ENCODE results near the gene INTS6.

Gene INTS6, protein sequence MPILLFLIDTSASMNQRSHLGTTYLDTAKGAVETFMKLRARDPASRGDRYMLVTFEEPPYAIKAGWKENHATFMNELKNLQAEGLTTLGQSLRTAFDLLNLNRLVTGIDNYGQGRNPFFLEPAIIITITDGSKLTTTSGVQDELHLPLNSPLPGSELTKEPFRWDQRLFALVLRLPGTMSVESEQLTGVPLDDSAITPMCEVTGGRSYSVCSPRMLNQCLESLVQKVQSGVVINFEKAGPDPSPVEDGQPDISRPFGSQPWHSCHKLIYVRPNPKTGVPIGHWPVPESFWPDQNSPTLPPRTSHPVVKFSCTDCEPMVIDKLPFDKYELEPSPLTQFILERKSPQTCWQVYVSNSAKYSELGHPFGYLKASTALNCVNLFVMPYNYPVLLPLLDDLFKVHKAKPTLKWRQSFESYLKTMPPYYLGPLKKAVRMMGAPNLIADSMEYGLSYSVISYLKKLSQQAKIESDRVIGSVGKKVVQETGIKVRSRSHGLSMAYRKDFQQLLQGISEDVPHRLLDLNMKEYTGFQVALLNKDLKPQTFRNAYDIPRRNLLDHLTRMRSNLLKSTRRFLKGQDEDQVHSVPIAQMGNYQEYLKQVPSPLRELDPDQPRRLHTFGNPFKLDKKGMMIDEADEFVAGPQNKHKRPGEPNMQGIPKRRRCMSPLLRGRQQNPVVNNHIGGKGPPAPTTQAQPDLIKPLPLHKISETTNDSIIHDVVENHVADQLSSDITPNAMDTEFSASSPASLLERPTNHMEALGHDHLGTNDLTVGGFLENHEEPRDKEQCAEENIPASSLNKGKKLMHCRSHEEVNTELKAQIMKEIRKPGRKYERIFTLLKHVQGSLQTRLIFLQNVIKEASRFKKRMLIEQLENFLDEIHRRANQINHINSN

DNA sequence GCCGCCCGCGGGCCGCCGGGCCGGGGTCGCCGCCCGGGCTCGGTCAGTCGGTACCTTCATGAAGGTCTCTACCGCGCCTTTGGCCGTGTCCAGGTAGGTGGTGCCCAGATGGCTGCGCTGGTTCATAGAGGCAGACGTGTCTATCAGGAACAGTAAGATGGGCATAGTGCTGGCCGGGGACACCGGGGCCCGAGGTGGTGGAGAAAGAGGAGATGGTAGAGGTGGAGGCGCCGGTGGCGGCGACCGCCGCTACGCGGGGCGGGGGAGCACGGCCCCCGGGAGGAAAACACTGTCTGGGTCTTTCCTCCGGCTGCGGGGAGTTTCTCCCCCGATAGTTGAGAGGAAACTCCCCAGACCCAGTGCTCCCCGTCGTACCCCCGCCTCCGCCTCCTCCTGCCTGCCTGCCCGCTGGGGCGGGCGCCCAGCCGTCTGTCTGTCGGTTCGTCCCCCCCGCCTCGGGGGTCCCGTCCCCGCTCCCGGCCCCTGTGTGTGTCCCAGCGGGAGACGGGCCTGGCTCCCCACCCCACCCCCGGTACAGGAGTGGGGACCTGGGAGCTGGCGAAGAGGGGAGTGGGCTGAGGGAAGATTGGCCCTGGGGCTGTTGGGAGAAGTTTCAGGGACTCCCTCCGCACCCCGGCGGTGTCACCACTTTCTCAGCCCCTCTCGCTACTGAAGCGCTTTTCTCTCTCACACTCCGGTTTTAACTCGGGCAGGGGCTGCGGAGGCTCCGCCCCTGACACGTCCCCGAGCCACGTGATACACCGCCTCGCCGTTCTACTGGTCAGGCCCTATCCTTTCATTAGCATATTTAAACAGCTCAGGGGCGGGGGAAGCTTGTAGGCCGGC, at the start of gene INTS6:
Gene INTS6 (minus strand): TSS at position 676 of the 846 bp plus-strand sequence. CDS start 511 bp downstream, at position 165.
- Histone ChIP-seq H3K27me3 (no peaks in the 10 kb centered on the region), H3K4me1 (peaks cover 37% of the 10 kb centered on the region), H3K9me3 (peaks cover 24% of the 10 kb centered on the region), H3K4me3 (peak within 1 kb of the TSS; percentile 88), H3K4me2 (peak within 1 kb of the TSS; percentile 96), H3K27ac (peak within 1 kb of the TSS; percentile 100), H3K9ac (peak within 1 kb of the TSS; percentile 99), H4K20me1 (no peaks in the 10 kb centered on the region), H3K36me3 (peaks cover 35% of the 10 kb centered on the region)
- TF ChIP-seq Cebpa-rat (IDR thresholded peaks at IDR 0.05), result no peak

GRCh38 chr13:51502153-51502651, 49.4 kb upstream of the INTS6 start:
- no peaks in the 10 kb centered on the region for H3K27me3 ChIP-seq
- H3K4me2 ChIP-seq, result no peak overlapping the region
- no peaks in the 10 kb centered on the region for H4K20me1 ChIP-seq
- H3K36me3 ChIP-seq, result no peaks in the 10 kb centered on the region
- no peaks in the 10 kb centered on the region for H3K9me3 ChIP-seq
- H3K9ac ChIP-seq, result no peak overlapping the region
- no peak overlapping the region for H3K27ac ChIP-seq
- no peak for TF ChIP-seq Cebpa-rat (IDR thresholded peaks at IDR 0.05)
- H3K4me3 ChIP-seq, result no peak overlapping the region
- no peaks in the 10 kb centered on the region for H3K4me1 ChIP-seq

DNA sequence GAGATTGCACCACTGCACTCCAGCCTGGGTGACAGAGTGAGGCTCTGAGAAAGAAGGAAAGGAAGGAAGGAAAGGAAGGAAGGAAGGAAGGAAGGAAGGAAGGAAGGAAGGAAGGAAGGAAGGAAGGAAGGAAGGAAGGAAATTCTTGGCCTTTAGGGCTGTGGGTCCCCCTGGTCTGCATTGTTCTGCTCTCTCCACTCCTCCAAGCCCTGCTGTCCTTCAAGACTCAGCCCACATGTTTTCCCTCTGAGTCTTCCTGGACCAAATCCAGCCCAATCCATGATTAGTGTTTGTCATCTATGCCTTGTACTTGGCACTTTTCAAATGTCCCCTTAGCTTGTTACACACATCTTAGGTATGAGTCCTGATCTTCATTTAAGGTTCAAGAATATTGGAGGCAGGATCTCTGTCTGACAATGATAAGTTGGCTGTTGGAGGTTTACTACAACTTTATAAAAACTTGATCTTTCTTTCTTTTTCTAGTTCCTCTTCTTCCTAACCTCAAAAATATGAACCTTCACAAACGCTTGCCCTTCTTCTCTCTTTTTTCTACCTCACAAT, 48.8 kb upstream of the INTS6 start:
- H3K4me2 ChIP-seq, result no peak overlapping the region
- H4K20me1 ChIP-seq, result no peaks in the 10 kb centered on the region
- H3K9me3 ChIP-seq, result no peaks in the 10 kb centered on the region
- no peaks in the 10 kb centered on the region for H3K36me3 ChIP-seq
- no peaks in the 10 kb centered on the region for H3K27me3 ChIP-seq
- TF ChIP-seq Cebpa-rat (IDR thresholded peaks at IDR 0.05), result no peak
- no peaks in the 10 kb centered on the region for H3K4me1 ChIP-seq
- no peak overlapping the region for H3K9ac ChIP-seq
- H3K27ac ChIP-seq, result no peak overlapping the region
- no peak overlapping the region for H3K4me3 ChIP-seq

- Histone ChIP-seq H3K4me1 (no peaks in the 10 kb centered on the region), H4K20me1 (no peaks in the 10 kb centered on the region), H3K4me2 (no peak overlapping the region), H3K27ac (no peak overlapping the region), H3K36me3 (no peaks in the 10 kb centered on the region), H3K4me3 (no peak overlapping the region), H3K9ac (no peak overlapping the region), H3K9me3 (no peaks in the 10 kb centered on the region), H3K27me3 (no peaks in the 10 kb centered on the region)
- TF ChIP-seq Cebpa-rat (IDR thresholded peaks at IDR 0.05), result no peak
These were observed 48.3 kb upstream of the INTS6 start for GRCh38 chr13:51501096-51501495.

DNA sequence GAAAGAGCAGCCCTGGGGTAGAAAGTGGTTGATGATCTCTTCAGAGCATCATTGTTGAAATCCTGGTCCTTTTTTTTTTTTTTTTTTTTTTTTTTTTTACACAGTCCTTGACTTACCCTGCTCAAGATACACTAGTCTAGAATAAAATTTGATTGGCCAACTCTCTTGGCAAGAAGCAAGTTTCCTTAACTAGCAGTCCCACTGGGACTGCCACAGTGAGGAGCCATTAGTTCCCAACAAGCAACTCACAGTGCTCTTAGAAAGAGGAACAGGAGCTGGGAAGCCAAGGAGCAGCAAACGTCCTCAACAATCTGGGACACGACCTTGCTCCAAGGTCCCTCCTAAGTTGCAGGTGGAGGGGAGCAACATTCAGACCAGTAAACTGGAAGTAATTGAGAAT, 47.9 kb upstream of the INTS6 start:
- no peak overlapping the region for H3K27ac ChIP-seq
- H3K4me1 ChIP-seq, result no peaks in the 10 kb centered on the region
- no peaks in the 10 kb centered on the region for H3K9me3 ChIP-seq
- no peaks in the 10 kb centered on the region for H3K36me3 ChIP-seq
- H3K9ac ChIP-seq, result no peak overlapping the region
- H3K27me3 ChIP-seq, result no peaks in the 10 kb centered on the region
- no peak for TF ChIP-seq Cebpa-rat (IDR thresholded peaks at IDR 0.05)
- H3K4me2 ChIP-seq, result no peak overlapping the region
- H3K4me3 ChIP-seq, result no peak overlapping the region
- no peaks in the 10 kb centered on the region for H4K20me1 ChIP-seq

DNA sequence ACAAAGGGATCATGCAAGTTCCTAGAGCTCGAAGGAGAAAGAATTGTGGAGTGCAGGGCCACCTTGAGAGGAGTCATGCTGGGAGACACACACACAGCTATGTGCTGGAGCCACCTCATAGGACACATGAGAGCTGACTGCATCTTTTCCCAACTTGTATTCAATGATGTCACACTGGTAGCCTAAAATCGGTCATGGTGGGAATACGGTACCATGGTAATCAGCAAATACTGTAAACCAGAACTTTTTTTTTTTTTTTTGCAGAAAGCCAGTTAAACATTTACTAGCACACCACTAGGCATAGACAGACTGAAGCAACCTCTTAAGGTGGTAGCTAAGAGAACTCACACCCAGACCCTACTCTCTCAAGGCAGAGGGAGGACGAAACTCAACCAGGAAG, 47.0 kb upstream of the INTS6 start:
- H3K4me3 ChIP-seq, result no peak overlapping the region
- H3K9me3 ChIP-seq, result no peaks in the 10 kb centered on the region
- no peaks in the 10 kb centered on the region for H4K20me1 ChIP-seq
- H3K4me2 ChIP-seq, result no peak overlapping the region
- no peak for TF ChIP-seq Cebpa-rat (IDR thresholded peaks at IDR 0.05)
- H3K4me1 ChIP-seq, result no peaks in the 10 kb centered on the region
- no peaks in the 10 kb centered on the region for H3K36me3 ChIP-seq
- no peak overlapping the region for H3K27ac ChIP-seq
- H3K9ac ChIP-seq, result no peak overlapping the region
- no peaks in the 10 kb centered on the region for H3K27me3 ChIP-seq

DNA sequence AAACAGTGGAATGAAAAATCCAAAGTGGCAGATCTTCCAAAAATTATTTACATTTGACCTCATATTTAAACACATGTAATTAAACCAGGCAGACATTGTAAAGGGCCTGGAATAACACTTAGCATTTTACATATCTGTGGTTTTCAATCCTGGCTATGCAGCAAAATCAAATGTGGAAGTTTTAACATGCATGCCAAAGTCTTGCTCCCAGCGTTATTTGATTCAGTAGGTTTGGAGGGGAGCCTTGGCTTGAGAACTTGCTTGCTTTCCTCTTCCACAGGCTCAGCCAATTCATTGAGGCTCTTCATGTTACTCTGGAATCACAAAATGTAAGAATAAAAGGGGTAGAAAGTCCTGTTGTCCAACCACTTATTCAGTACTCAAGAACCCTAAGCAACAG, 42.5 kb upstream of the INTS6 start:
- H4K20me1 ChIP-seq, result no peaks in the 10 kb centered on the region
- no peaks in the 10 kb centered on the region for H3K36me3 ChIP-seq
- no peak for TF ChIP-seq Cebpa-rat (IDR thresholded peaks at IDR 0.05)
- H3K4me1 ChIP-seq, result no peaks in the 10 kb centered on the region
- no peak overlapping the region for H3K27ac ChIP-seq
- no peak overlapping the region for H3K4me2 ChIP-seq
- H3K9me3 ChIP-seq, result no peaks in the 10 kb centered on the region
- H3K9ac ChIP-seq, result no peak overlapping the region
- no peaks in the 10 kb centered on the region for H3K27me3 ChIP-seq
- no peak overlapping the region for H3K4me3 ChIP-seq

DNA sequence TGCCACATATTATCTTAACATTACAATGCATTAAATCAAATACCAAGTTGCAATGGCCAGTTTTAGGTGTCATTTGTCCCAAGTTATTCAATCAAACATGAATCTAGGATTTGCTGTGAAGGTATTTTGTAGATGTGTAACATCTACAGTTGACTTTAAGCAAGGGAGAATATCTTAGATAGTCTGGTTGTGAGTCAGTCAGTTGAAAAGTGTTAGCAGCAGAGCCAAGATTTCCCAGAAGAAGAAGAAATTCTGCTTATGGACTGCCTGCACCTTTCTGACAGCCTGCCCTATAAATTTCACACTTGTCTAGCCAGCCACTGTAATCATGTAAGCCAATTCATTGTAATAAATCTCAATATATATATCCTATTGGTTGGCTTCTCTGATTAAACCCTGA, 41.3 kb upstream of the INTS6 start:
- Histone ChIP-seq H3K9ac (no peak overlapping the region), H3K27ac (no peak overlapping the region), H3K36me3 (no peaks in the 10 kb centered on the region), H3K27me3 (no peaks in the 10 kb centered on the region), H4K20me1 (no peaks in the 10 kb centered on the region), H3K4me1 (no peaks in the 10 kb centered on the region), H3K9me3 (no peaks in the 10 kb centered on the region), H3K4me2 (no peak overlapping the region), H3K4me3 (no peak overlapping the region)
- TF ChIP-seq Cebpa-rat (IDR thresholded peaks at IDR 0.05), result no peak

DNA sequence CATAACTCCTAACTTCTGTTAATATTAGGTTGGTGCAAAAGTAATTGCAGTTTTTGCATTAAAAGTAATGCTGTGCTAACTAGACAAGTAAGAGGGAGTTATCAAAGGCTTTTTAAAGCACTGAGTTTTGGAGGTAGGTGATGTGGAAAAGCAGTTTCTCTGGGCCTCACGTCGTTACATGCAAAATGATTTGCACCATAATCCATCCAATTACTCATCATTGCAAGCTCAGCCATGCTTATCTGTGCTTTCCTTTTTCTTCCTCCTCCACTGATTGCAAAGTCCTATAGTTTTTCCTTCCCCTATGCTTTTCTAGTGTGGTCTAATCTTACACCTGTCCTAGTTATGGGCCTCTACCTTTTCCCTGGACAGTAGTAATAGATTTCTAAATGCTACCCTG, 35.4 kb upstream of the INTS6 start:
- Histone ChIP-seq H3K36me3 (no peaks in the 10 kb centered on the region), H3K4me1 (no peaks in the 10 kb centered on the region), H3K9me3 (peaks cover 4% of the 10 kb centered on the region; the same call in 1 of the 2 replicates), H3K9ac (no peak overlapping the region), H3K27me3 (no peaks in the 10 kb centered on the region), H3K27ac (no peak overlapping the region), H3K4me2 (no peak overlapping the region), H3K4me3 (no peak overlapping the region), H4K20me1 (no peaks in the 10 kb centered on the region)
- no peak for TF ChIP-seq Cebpa-rat (IDR thresholded peaks at IDR 0.05)

All from BLaER1 (cell line).